MCF 10A (cell line): ENCODE data around the gene KIAA0319L. TPM values are rescaled to one million over a fixed set of nuclear protein-coding genes. Genes with fewer than 3 reads are reported as not detected.

ENCODE experiments used
- BruUV-seq: library from RNA; stranded (reverse); fragments of 400-500 nt; replicated peaks from 2 replicates; lab custom pipeline; 2021; lab: Mats Ljungman, UMichigan
- CTCF ChIA-PET: fragments of 300-600 bp; sonication (Branson Sonifier 250); formaldehyde crosslinking; extraction: SDS; loops from one replicate; lab custom pipeline; 2021; ENCODE audit warnings: antibody characterized with exemption, inconsistent platforms; lab: Yijun Ruan, JAX
- POLR2A ChIA-PET: fragments of 300-600, 350-650 bp; sonication (Branson Sonifier 250); formaldehyde crosslinking; extraction: SDS; loops from one replicate; lab custom pipeline; 2020; ENCODE audit warnings: antibody characterized with exemption, inconsistent platforms; lab: Yijun Ruan, JAX
- DNase-seq: peaks from one replicate; pipeline ENCODE4 v3.0.0-alpha.2; 2018; ENCODE audit not compliant: unreplicated experiment
- H3K27ac Mint-ChIP-seq: one replicate; pipeline ENCODE4 v1.8.0; 2022; ENCODE audit warnings: mild to moderate bottlenecking, low read depth, mixed read lengths; ENCODE audit not compliant: unreplicated experiment
- H3K27me3 Mint-ChIP-seq: one replicate; pipeline ENCODE4 v1.8.0; 2022; ENCODE audit warnings: mixed read lengths; ENCODE audit not compliant: insufficient read depth, unreplicated experiment
- H3K36me3 Mint-ChIP-seq: one replicate; pipeline ENCODE4 v1.8.0; 2022; ENCODE audit warnings: mild to moderate bottlenecking, moderate library complexity, mixed read lengths; ENCODE audit not compliant: insufficient read depth, unreplicated experiment
- H3K4me1 Mint-ChIP-seq: one replicate; pipeline ENCODE4 v1.8.0; 2022; ENCODE audit warnings: mixed read lengths; ENCODE audit not compliant: insufficient read depth, unreplicated experiment
- H3K4me3 Mint-ChIP-seq: one replicate; pipeline ENCODE4 v1.8.0; 2022; ENCODE audit warnings: mild to moderate bottlenecking, moderate library complexity, mixed read lengths; ENCODE audit not compliant: unreplicated experiment
- H3K9me3 Mint-ChIP-seq: one replicate; pipeline ENCODE4 v1.8.0; 2022; ENCODE audit warnings: mixed read lengths; ENCODE audit not compliant: unreplicated experiment
- intact Hi-C: fragments of 100-400 bp; cut with micrococcal nuclease; formaldehyde crosslinking; loops from 2 replicates; pipeline ENCODE4 v1.14.1; 2022
- total RNA-seq: library from RNA; stranded (reverse); gene quantifications from 2 replicates; pipeline ENCODE4 v1.2.3, GENCODE V29; 2022
- TF ChIP-seq, protein P1 (sequence below): fragments of 200-600 bp; IDR thresholded peaks from one replicate; pipeline ENCODE4 v1.8.0; 2022; ENCODE audit warnings: antibody characterized with exemption, mild to moderate bottlenecking; ENCODE audit not compliant: unreplicated experiment

Gene KIAA0319L
- total RNA-seq, 1 experiment from 2014 or later = 50.7 TPM

DNA sequence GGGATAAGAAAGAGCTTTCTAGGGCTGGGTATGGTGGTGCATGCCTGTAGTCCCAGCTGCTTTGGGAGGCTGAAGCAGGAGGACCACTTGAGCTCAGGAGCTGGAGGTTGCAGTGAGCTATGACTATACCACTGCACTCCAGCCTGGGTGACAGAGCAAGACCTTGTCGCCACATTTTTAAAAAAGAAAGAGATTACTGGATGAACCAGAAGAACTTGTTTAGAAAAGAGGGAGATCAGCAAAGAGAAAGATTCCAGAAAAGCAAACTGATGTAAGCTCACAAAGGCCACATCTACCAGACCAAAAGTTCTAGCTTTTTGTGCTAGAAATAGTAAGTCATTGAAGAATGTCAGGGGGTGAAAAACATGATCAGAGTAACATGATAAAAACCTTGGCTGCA is 117.6 kb downstream of the KIAA0319L start:
- ChIA-PET CTCF (interaction anchor here (0.6 to 8.4 kb wide), 4 partner anchors 8 to 336 kb away, joined by 3 to 62 read pairs (median 4); no protein-coding TSS in a partner anchor), POLR2A (interaction anchor here (1.0 to 6.8 kb wide), 5 partner anchors 9 to 117 kb away, joined by 3 to 31 read pairs (median 4); partner anchors contain the start of genes KIAA0319L and NCDN)
- TF ChIP-seq, protein P1, sequence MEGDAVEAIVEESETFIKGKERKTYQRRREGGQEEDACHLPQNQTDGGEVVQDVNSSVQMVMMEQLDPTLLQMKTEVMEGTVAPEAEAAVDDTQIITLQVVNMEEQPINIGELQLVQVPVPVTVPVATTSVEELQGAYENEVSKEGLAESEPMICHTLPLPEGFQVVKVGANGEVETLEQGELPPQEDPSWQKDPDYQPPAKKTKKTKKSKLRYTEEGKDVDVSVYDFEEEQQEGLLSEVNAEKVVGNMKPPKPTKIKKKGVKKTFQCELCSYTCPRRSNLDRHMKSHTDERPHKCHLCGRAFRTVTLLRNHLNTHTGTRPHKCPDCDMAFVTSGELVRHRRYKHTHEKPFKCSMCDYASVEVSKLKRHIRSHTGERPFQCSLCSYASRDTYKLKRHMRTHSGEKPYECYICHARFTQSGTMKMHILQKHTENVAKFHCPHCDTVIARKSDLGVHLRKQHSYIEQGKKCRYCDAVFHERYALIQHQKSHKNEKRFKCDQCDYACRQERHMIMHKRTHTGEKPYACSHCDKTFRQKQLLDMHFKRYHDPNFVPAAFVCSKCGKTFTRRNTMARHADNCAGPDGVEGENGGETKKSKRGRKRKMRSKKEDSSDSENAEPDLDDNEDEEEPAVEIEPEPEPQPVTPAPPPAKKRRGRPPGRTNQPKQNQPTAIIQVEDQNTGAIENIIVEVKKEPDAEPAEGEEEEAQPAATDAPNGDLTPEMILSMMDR = no peak
- intact Hi-C loops = no loop called here
- no peak overlapping the region for H3K4me3 Mint-ChIP-seq
- H3K9me3 Mint-ChIP-seq = no peaks in the 10 kb centered on the region
- H3K36me3 Mint-ChIP-seq = peaks cover 64% of the 10 kb centered on the region
- H3K27ac Mint-ChIP-seq = no peak overlapping the region
- peaks cover 8% of the 10 kb centered on the region for H3K4me1 Mint-ChIP-seq
- DNase-seq = no peak
- H3K27me3 Mint-ChIP-seq = no peaks in the 10 kb centered on the region
- no TSS peak for BruUV-seq

DNA sequence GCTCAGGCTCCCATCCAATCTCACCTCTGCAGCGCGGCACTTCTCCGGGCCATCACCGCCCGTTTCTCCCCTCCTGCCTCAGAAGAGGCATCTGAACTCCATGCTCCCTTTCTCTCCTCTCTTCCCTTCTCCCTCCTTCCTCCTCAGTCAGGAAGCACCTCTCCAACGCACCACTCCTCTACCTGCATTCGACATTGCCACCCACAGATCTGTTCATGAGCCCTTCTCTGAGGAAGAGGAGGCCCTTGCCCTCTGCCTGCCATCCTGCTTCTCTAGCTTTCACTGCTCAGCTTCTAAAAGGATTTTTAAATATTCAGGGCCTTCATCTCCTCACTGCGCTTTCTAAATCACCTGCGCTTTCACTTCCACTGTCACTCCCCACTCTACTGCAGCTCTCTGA is 120.0 kb downstream of the KIAA0319L start:
- Mint-ChIP-seq H3K27ac (peak overlapping the region; percentile 26), H3K27me3 (no peaks in the 10 kb centered on the region), H3K4me3 (no peak overlapping the region), H3K9me3 (no peaks in the 10 kb centered on the region), H3K4me1 (peaks cover 6% of the 10 kb centered on the region), H3K36me3 (peaks cover 71% of the 10 kb centered on the region)
- TF ChIP-seq, protein P1 = no peak
- no TSS peak for BruUV-seq
- CTCF ChIA-PET = interaction anchor here (8.4 kb wide), 1 partner anchor 14 kb away, joined by 62 read pairs; no protein-coding TSS in a partner anchor
- DNase-seq = no peak
- POLR2A ChIA-PET = interaction anchor here (0.9 kb wide), 1 partner anchor 11 kb away, joined by 3 read pairs; no protein-coding TSS in a partner anchor
- intact Hi-C loops = no loop called here

DNA sequence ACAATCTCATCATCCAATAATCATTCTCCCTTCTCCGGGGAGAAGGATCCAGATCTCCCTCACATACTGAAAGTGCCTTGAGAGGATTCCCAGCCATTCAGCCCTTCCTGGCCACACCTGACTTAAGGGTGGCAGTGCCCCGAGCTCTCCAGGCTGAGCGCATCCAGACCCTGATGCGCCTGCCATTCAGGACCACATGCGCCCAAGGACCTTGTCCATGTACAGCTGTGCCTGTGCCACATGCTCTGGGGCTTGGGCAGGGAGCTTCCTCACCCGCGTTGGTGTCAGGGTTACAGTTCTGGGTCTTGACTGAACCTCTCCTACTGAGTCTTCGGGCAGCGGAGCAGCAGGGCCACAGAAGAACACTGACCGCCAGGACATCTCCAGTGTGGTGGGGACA is 121.1 kb downstream of the KIAA0319L start:
- CTCF ChIA-PET = interaction anchor here (0.6 to 8.4 kb wide), 2 partner anchors 15 to 282 kb away, joined by 3 to 62 read pairs; no protein-coding TSS in a partner anchor
- POLR2A ChIA-PET = interaction anchor here (0.6 kb wide), 1 partner anchor 495 kb away, joined by 3 read pairs; the partner anchor contains the start of gene AGO3
- BruUV-seq = no TSS peak
- Mint-ChIP-seq H3K36me3 (peaks cover 68% of the 10 kb centered on the region), H3K4me1 (no peaks in the 10 kb centered on the region), H3K27me3 (no peaks in the 10 kb centered on the region), H3K9me3 (no peaks in the 10 kb centered on the region), H3K27ac (no peak overlapping the region), H3K4me3 (no peak overlapping the region)
- DNase-seq = no peak
- intact Hi-C loops = no loop called here
- TF ChIP-seq, protein P1 = no peak

DNA sequence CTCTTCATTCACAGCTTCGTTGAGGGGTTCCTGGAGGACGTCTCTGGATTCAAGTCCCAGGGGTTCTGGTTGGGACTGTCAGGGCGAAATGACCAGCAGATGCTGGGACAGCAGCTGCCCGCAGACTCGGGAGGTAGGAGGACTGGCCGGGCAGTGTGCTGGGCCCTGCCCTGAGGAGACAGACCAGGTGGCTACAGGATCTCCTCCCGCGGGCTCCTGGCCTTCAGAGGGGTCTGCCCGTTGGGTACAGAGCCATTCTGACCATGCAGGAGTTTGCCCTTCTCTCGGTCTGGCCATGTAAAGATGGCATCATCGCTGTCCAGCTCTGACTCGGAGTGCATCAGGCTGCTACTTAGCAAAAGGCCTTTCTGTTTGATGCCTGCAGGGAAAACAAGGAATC is 122.5 kb downstream of the KIAA0319L start:
- no TSS peak for BruUV-seq
- H3K4me1 Mint-ChIP-seq = no peaks in the 10 kb centered on the region
- intact Hi-C loops = no loop called here
- ChIA-PET CTCF (interaction anchor here (1.1 kb wide), 2 partner anchors 16 to 134 kb away, joined by 4 to 7 read pairs; no protein-coding TSS in a partner anchor), POLR2A (interaction anchor here (1.6 kb wide), 1 partner anchor 14 kb away, joined by 7 read pairs; no protein-coding TSS in a partner anchor)
- TF ChIP-seq, protein P1 = no peak
- H3K9me3 Mint-ChIP-seq = no peaks in the 10 kb centered on the region
- no peak for DNase-seq
- peaks cover 72% of the 10 kb centered on the region for H3K36me3 Mint-ChIP-seq
- no peaks in the 10 kb centered on the region for H3K27me3 Mint-ChIP-seq
- no peak overlapping the region for H3K4me3 Mint-ChIP-seq
- H3K27ac Mint-ChIP-seq = no peak overlapping the region
